D721Med (cell line): ENCODE results near the gene LUZP2.
A peak's percentile ranks its signal among the peaks of the same experiment; 100 is the strongest.

Experiments
- DNase-seq: peaks from one replicate; pipeline ENCODE4 v3.0.0; 2011; ENCODE audit warnings: low spot score; ENCODE audit not compliant: insufficient read length
- FAIRE-seq: peaks from 2 replicates; lab custom pipeline; 2011; peaks lifted over from hg19 to GRCh38; lab: Jason Lieb, UNC
- TF ChIP-seq, protein P1 (sequence below): IDR thresholded peaks from 2 replicates; pipeline ENCODE4 v1.5.1; 2012; ENCODE audit warnings: mild to moderate bottlenecking, control low read depth; ENCODE audit not compliant: insufficient read depth; ENCODE audit errors: missing control alignments

The LUZP2 gene

GRCh38 chr11:24622262-24622661 lies 125.4 kb downstream of the LUZP2 start:
- TF ChIP-seq, protein P1, sequence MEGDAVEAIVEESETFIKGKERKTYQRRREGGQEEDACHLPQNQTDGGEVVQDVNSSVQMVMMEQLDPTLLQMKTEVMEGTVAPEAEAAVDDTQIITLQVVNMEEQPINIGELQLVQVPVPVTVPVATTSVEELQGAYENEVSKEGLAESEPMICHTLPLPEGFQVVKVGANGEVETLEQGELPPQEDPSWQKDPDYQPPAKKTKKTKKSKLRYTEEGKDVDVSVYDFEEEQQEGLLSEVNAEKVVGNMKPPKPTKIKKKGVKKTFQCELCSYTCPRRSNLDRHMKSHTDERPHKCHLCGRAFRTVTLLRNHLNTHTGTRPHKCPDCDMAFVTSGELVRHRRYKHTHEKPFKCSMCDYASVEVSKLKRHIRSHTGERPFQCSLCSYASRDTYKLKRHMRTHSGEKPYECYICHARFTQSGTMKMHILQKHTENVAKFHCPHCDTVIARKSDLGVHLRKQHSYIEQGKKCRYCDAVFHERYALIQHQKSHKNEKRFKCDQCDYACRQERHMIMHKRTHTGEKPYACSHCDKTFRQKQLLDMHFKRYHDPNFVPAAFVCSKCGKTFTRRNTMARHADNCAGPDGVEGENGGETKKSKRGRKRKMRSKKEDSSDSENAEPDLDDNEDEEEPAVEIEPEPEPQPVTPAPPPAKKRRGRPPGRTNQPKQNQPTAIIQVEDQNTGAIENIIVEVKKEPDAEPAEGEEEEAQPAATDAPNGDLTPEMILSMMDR, result no peak
- FAIRE-seq (no peak), DNase-seq (no peak)

DNA sequence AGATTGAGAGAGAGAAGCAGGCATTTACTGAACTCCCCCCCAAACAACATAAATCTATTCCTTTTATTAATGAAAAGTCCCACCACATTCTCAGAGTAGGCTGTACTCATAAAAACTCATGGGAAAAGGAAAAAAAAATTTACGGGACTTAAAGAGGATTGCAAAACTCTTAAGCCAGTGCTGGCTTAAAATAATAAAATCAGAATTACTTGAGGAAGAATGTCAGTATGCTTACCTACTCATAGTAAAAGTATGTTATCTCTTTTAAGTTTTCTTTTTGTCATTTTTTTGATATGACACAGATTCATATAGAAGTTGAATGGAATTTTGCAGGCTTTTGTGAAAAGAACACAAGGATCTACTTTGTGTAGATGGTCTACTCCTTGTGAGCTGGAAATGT lies 126.3 kb downstream of the LUZP2 start:
- TF ChIP-seq, protein P1, result no peak
- no peak for DNase-seq
- FAIRE-seq, result no peak

DNA sequence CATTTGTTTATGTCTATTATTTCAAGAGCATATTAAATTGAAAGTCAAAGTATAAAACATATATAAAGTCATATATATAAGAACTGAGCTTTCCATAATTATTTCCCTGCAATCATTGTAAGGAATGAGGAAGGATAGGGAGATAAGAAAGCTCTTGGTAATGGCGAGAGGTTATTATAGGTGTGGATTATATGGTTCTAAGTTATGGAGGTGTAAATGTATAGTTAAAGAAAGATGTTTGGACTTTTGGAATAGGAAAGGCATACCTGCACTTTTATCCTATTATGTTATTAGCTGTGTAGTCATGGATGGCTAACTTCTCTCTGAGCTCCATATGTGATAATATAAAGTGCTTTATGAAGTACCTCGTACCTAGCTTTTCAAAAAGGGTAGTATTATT lies 127.6 kb downstream of the LUZP2 start:
- DNase-seq (no peak), FAIRE-seq (no peak)
- TF ChIP-seq, protein P1, result no peak

DNA sequence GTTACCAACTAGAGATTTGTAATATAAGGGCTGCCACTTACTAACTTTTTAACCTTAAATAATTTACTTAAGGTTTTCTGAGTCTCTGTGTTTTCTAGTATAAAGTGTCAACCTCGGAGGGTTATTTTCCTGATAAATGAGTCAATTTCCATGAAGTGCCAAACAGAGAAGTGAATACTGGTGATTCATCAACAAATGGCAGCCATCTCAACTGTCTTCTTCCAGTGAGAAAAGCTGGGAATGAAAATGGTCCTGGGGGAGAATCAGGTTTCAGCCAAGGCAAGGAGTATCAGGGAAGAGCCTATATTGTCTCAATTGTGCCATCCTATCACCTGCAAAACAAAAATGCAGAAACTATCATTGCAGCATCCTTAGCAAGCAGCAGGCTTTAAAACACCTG lies 129.1 kb downstream of the LUZP2 start:
- no peak for FAIRE-seq
- TF ChIP-seq, protein P1, result no peak
- DNase-seq, result no peak

DNA sequence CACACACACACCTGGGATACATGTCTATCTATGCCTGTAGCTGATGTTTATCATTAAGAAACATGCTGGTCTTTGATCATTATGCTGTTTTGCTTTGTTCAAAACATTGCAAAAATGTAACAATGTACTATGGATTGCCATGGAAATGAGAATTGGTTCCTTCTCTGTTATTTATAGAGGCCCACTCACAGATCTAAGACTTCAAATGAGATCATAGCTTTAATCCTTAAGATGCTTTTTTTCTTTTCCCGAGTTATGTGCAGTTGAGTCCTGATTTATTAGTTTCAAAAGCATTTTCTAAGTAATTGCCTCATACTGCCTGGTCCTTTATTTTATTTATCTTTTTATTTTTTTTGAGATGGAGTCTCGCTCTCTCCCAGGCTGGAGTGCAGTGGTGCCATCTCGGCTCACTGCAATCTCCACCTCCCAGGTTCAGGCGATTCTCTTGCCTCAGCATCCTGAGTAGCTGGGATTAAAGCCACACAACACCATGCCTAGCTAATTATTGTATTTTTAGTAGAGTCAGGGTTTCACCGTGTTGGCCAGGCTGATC lies 131.4 kb downstream of the LUZP2 start:
- DNase-seq (no peak), FAIRE-seq (peak; percentile 55)
- TF ChIP-seq, protein P1, result no peak

DNA sequence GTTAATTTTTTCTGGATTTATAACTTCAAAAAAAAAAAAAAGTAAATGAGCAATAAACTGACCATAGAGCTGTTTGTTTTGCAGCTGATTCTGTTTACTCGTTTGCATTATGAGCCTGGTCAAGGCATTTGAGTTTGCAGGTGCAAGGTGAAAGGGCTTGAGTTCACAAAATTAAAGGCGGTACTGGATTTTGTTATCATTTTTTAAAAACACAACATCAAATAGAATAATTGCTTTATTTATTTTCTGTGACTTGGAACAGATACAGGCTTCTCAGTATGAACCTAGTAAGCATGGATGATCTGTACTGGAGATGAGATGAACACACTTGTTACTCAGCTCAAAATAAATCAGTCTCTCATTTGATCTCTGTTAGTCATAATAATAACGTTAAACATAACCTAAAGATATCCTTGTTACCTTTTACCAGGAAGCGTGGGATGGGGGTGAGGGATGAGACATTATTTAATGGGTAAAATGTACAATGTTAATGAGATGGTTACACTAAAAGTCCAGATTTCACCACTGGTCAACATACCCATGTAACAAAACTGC lies 137.8 kb downstream of the LUZP2 start:
- FAIRE-seq (no peak), DNase-seq (no peak)
- TF ChIP-seq, protein P1, result no peak

DNA sequence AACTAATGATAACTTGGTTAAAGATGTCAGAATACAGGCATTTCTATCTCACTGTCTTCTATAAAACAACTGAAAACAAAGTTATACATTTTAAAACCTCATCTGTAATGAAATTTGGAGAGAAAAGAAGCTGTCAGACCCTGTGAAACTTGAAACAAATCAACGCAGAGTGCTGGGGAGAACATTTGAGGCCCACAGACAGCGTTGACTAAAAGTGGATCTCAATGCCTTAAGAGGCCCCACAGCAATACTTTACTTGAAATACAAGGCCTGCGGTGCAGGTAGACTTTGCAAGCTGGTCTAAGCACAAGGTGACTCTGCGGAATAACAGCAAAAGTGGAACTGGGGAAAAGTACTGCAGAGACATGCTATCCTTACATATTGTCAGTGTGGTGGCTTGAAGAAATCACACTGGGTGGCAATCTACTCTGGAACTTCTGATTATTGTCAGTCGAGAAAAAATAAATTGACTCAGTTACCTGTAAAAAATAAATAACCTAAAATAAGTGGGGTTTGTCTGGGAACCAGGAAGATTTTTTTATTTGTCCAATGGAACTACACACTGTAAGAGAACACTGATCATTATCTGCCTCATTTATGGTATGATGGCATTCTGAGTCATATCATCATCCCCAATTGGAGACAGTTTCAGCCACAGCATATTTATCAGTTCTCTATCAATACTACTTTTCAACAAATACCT lies 138.9 kb downstream of the LUZP2 start:
- DNase-seq (no peak), FAIRE-seq (no peak)
- TF ChIP-seq, protein P1, result no peak
